GM15510 (cell line): ENCODE results near the gene GRM8.

ENCODE experiments used
- POLR2A ChIP-seq: IDR thresholded peaks from 3 replicates; pipeline ENCODE4 v1.6.1; 2011; ENCODE audit warnings: borderline replicate concordance; ENCODE audit not compliant: insufficient read length; ENCODE audit errors: extremely low read depth

Gene GRM8

DNA sequence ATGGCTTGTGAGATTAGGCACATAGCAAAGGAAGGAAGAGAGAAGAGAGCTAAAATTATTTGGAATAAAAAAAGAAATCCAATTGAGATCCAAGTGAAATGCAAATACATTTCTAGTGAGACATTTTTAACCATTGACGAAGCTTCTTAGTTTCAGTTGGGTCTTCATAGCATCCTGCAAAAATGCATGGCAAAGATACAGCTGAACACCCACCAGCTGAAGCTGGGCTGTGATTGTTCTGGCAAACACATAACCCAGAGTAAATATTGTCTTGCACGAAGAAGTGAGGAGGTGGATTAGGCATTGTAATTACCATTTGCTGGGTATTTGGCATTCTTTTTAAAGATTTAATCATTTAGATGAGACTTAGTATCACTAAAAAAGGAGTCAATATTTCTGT, 409.4 kb downstream of the GRM8 start:
- no peak for TF ChIP-seq POLR2A

DNA sequence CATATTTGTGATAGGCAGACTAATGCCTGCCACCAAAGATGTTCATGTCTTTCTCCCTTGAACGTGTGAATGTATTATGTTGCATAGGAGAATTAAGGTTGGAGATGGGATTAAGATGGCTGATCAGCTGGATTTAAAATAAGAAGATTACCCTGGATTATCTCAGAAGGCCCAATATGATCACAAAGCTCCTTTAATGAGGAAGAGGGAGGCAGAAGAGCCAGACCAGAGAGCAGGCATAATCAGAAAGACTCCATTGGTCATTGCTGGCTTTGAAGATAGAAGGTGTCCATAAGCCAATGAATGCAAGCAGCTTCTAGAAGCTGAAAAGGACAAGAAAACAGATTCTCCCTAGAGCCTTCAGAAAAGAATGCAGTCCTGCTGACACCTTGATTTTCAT, 410.3 kb downstream of the GRM8 start:
- TF ChIP-seq POLR2A: no peak

- no peak for TF ChIP-seq POLR2A
These were observed 411.9 kb downstream of the GRM8 start for GRCh38 chr7:126840869-126841268.

- TF ChIP-seq POLR2A: no peak
These were observed 413.1 kb downstream of the GRM8 start for GRCh38 chr7:126839624-126840023.

- no peak for TF ChIP-seq POLR2A
These were observed 414.5 kb downstream of the GRM8 start for GRCh38 chr7:126838194-126838593.

GRCh38 chr7:126820925-126821324, 431.8 kb downstream of the GRM8 start:
- TF ChIP-seq POLR2A: no peak

DNA sequence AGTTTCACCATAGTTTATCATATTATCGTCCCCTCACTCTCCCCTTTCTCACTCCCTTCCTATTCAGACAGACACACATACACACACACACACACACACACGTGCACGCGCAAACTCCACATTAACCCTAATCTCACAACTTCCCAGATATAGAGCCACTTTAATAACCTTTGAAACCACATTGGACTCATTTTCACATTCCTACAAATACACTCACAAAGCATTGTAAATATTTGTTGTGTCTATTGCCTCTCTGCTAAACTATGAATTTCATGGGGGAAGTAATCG, 433.6 kb downstream of the GRM8 start:
- TF ChIP-seq POLR2A: no peak

DNA sequence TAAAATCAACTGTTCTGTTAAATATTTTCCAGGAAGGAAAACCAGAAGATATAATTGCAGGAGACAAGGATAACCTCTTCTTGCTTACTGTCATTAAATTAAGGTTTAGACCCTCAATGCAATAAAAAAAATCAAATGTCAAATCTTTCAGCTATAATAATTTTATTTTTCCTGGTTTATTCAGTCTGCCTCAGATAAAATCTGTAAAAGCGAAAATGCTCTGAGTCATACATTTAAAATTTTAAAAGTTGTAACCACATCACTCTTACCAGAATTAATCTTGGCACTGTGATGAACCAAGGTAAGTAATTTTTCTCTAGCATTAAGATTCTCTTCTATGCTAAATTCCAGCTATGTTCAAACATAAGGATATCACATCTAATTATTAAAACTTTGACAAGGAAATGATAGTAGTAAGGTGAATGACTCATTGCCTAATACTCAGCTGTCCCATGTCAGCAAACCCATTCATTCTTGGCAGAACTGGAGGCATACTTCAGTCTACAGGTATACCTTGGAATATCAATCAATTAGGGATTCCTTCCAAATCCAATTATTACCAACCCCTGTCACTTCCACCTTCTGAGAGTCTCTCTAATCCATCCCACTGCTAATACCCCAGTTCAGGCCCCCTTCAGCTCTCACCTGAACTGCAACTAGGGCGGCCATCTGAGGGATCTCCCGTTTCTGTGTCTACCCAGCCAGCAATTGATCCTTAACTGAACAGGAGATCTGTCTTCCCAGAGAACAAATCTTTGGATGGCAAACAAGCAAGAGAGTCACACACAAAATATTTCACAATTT, 434.1 kb downstream of the GRM8 start:
- TF ChIP-seq POLR2A: no peak

GRCh38 chr7:126809188-126809587, 443.6 kb downstream of the GRM8 start:
- no peak for TF ChIP-seq POLR2A

DNA sequence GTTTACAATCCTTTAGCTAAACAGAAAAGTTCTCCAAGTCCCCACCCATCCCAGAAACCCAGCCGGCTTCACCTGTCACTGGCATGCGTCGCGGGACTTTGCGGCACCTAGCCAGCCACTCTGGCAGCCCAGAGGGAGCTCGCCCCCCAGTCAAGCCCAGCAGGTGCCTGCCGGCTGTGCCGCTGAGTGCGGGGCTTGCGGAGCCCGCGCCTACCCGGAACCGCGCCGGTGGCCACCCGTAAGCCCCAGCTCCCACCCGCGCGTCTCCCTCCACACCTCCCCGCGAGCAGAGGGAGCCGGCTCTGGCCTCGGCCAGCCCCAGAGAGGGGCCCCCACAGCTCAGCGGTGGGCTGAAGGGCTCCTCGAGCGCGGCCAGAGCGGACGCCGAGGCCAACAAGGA, 446.1 kb downstream of the GRM8 start:
- TF ChIP-seq POLR2A: no peak

DNA sequence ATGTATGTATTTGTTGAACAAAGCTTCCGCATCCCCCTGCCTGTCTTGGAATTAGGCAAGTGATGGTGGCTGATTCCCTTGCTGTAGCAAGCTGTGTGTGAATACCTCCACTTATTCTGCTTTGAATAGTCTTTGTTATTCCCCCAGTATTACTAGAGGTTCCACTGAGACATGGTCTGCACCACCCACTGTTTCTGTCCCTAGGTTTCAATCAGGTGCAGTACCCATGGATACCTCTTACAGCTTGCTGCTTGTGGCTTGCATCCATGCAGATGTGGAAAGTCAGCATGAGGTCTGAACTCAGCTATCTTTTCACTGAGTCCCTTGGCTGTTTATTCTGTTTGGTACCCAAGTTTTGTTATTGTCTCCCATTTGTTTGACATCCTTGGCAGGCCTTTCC, 447.4 kb downstream of the GRM8 start:
- no peak for TF ChIP-seq POLR2A

DNA sequence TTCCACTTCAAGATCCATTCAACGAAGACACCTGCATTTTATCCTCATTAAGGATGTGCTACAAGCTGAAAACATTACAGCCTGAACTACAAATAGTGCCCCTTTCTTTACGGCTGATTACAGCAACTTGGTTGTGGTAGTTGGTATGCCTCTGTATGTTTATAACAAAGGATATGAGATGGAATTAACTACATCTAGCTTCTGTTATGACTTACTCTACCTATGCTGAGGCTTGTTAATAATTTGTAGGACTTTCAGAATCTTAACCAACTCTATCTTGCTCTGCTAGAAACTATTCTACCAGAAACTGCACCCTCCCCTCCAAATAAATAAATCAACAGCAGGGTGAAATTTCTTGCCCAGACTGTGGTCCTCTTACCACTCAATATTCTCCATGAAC, 448.1 kb downstream of the GRM8 start:
- no peak for TF ChIP-seq POLR2A

GRCh38 chr7:126803990-126804389, 448.8 kb downstream of the GRM8 start:
- no peak for TF ChIP-seq POLR2A

GRCh38 chr7:126803060-126803665, 449.6 kb downstream of the GRM8 start:
- TF ChIP-seq POLR2A: no peak

- TF ChIP-seq POLR2A: no peak
These were observed 451.0 kb downstream of the GRM8 start for GRCh38 chr7:126801733-126802132.

GRCh38 chr7:126799541-126799940, 453.2 kb downstream of the GRM8 start:
- TF ChIP-seq POLR2A: no peak

- no peak for TF ChIP-seq POLR2A
These were observed 460.2 kb downstream of the GRM8 start for GRCh38 chr7:126792521-126792920.

GRCh38 chr7:126791306-126791705, 461.4 kb downstream of the GRM8 start:
- no peak for TF ChIP-seq POLR2A

DNA sequence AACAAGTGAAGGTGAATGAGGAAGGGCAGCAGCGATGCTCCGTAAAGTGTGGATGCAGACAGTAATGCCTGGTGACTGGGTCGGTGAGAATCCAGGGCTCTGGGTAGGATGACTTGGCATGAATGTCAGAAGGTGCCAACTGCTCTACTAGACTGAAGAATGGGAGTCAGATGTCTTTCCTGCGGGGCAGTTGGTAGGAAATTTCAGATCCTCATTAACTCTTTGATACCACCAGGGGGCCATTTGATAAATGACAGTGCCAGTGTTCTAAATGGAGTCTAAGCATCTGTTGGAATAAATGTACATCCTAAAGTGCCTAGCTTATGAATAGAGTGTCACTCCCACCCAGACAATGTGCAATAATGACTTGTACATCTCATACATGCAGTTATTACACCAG, 462.0 kb downstream of the GRM8 start:
- TF ChIP-seq POLR2A: no peak
